GM20000 (cell line): ENCODE measurements around the gene CDC45.

Source experiments
- DNase-seq: peaks from one replicate; pipeline ENCODE4 v3.0.0; 2012; ENCODE audit warnings: low spot score
- CTCF ChIP-seq: IDR thresholded peaks from 2 replicates; pipeline ENCODE4 v1.5.1; 2012; ENCODE audit warnings: mild to moderate bottlenecking, control low read depth; ENCODE audit errors: extremely low read depth, missing control alignments

The CDC45 gene

GRCh38 chr22:19507534-19507861 is 27.8 kb downstream of the CDC45 start:
- no peak for TF ChIP-seq CTCF
- no peak for DNase-seq

- no peak for TF ChIP-seq CTCF
- no peak for DNase-seq
These were observed 28.5 kb downstream of the CDC45 start for GRCh38 chr22:19508024-19508776.

GRCh38 chr22:19509191-19509590 is 29.5 kb downstream of the CDC45 start:
- no peak for DNase-seq
- no peak for TF ChIP-seq CTCF

GRCh38 chr22:19509923-19510322 is 30.2 kb downstream of the CDC45 start:
- DNase-seq, result no peak
- TF ChIP-seq CTCF, result no peak

- no peak for DNase-seq
- no peak for TF ChIP-seq CTCF
These were observed 31.2 kb downstream of the CDC45 start for GRCh38 chr22:19510919-19511341.

GRCh38 chr22:19513823-19514222 is 34.1 kb downstream of the CDC45 start:
- DNase-seq, result no peak

More at GRCh38 chr22:19513823-19514222, 34.1 kb downstream of the CDC45 start:
- no peak for TF ChIP-seq CTCF
